GM23338 (cell line): ENCODE measurements around the gene NTRK3. TPM values are rescaled to one million over a fixed set of nuclear protein-coding genes. Genes with fewer than 3 reads are reported as not detected.

Experiments
- ATAC-seq: fragments of 200-7000 bp; cut with Tn5 transposase; 3 replicates; pipeline ENCODE4 v1.9.1; 2020
- DNase-seq: peaks from one replicate; pipeline ENCODE4 v3.0.0-alpha.2; 2015; ENCODE audit warnings: low spot score
- H2AFZ ChIP-seq: fragments of 200-600 bp; sonication (generic); 2 replicates; pipeline ENCODE4 v1.8.0; 2016; ENCODE audit warnings: antibody characterized with exemption, mild to moderate bottlenecking, moderate library complexity
- H3F3A ChIP-seq: fragments of 200-600 bp; sonication (generic); replicated peaks from 2 replicates; pipeline ENCODE4 v1.8.0; 2017; ENCODE audit warnings: antibody characterized with exemption, mixed run types, low read depth
- H3K27ac ChIP-seq: fragments of 200-600 bp; sonication (generic); 2 replicates; pipeline ENCODE4 v1.6.1; 2016; ENCODE audit warnings: low read depth
- H3K27me3 ChIP-seq: fragments of 200-600 bp; sonication (generic); 2 replicates; pipeline ENCODE4 v1.8.0; 2016; ENCODE audit warnings: mild to moderate bottlenecking, mixed run types, moderate library complexity; ENCODE audit not compliant: insufficient read depth
- H3K36me3 ChIP-seq: fragments of 200-600 bp; sonication (generic); 2 replicates; pipeline ENCODE4 v1.8.0; 2016; ENCODE audit warnings: mild to moderate bottlenecking; ENCODE audit not compliant: insufficient read depth
- H3K4me1 ChIP-seq: fragments of 200-600 bp; sonication (generic); 2 replicates; pipeline ENCODE4 v1.8.0; 2016; ENCODE audit warnings: mild to moderate bottlenecking, moderate library complexity; ENCODE audit not compliant: insufficient read depth
- H3K4me2 ChIP-seq: fragments of 200-600 bp; sonication (generic); 2 replicates; pipeline ENCODE4 v1.7.1; 2017; ENCODE audit warnings: mixed run types
- H3K4me3 ChIP-seq: fragments of 200-600 bp; sonication (generic); 2 replicates; pipeline ENCODE4 v1.6.1; 2016; ENCODE audit warnings: mixed run types
- H3K79me2 ChIP-seq: fragments of 200-600 bp; sonication (generic); replicated peaks from 2 replicates; pipeline ENCODE4 v1.8.0; 2017; ENCODE audit warnings: mild to moderate bottlenecking; ENCODE audit not compliant: insufficient read depth
- H3K9me2 ChIP-seq: fragments of 200-600 bp; sonication (generic); 2 replicates; pipeline ENCODE4 v1.8.0; 2017; ENCODE audit not compliant: insufficient read depth
- H4K20me1 ChIP-seq: fragments of 200-600 bp; sonication (generic); replicated peaks from 2 replicates; pipeline ENCODE4 v1.8.0; 2017; ENCODE audit warnings: mild to moderate bottlenecking; ENCODE audit not compliant: insufficient read depth
- H3K27ac Mint-ChIP-seq: 2 replicates; pipeline ENCODE4 v1.8.0; 2020; ENCODE audit warnings: inconsistent platforms, mild to moderate bottlenecking, moderate library complexity, mixed read lengths
- H3K27me3 Mint-ChIP-seq: 3 replicates; pipeline ENCODE4 v1.8.0; 2022; ENCODE audit warnings: low read depth, mild to moderate bottlenecking, moderate library complexity, mixed read lengths, inconsistent platforms; ENCODE audit not compliant: insufficient read depth, poor library complexity
- H3K36me3 Mint-ChIP-seq: 3 replicates; pipeline ENCODE4 v1.8.0; 2021; ENCODE audit warnings: low read depth, mild to moderate bottlenecking, inconsistent platforms, moderate library complexity, mixed read lengths
- H3K4me1 Mint-ChIP-seq: 3 replicates; pipeline ENCODE4 v1.8.0; 2020; ENCODE audit warnings: mild to moderate bottlenecking, inconsistent platforms, mixed read lengths
- H3K4me3 Mint-ChIP-seq: 3 replicates; pipeline ENCODE4 v1.8.0; 2021; ENCODE audit warnings: moderate library complexity, mild to moderate bottlenecking, inconsistent platforms, mixed read lengths
- H3K9me3 Mint-ChIP-seq: 3 replicates; pipeline ENCODE4 v1.8.0; 2020; ENCODE audit warnings: moderate library complexity, mild to moderate bottlenecking, inconsistent platforms, mixed read lengths
- CREB1 ChIP-seq: fragments of 250-450 bp; sonication (Bioruptor Pico); IDR thresholded peaks from 2 replicates; pipeline ENCODE4 v1.5.0; 2020; ENCODE audit warnings: low read depth, mild to moderate bottlenecking, moderate library complexity
- EZH2 ChIP-seq: fragments of 200-600 bp; sonication (generic); IDR thresholded peaks from one replicate; pipeline ENCODE4 v1.8.0; 2017; ENCODE audit warnings: antibody characterized with exemption, mild to moderate bottlenecking, low read depth; ENCODE audit not compliant: unreplicated experiment
- EZH2phosphoT487 ChIP-seq: fragments of 200-600 bp; sonication (generic); IDR thresholded peaks from one replicate; pipeline ENCODE4 v1.8.1; 2018; ENCODE audit warnings: antibody characterized with exemption; ENCODE audit not compliant: unreplicated experiment
- JUNB ChIP-seq: IDR thresholded peaks from one replicate; pipeline ENCODE4 v1.6.1; 2016; ENCODE audit warnings: antibody characterized with exemption; ENCODE audit not compliant: unreplicated experiment
- NANOG ChIP-seq: IDR thresholded peaks from 2 replicates; pipeline ENCODE4 v1.6.1; 2016; ENCODE audit warnings: antibody characterized with exemption, borderline replicate concordance
- POLR2AphosphoS5 ChIP-seq: IDR thresholded peaks from 2 replicates; pipeline ENCODE4 v1.6.1; 2016; ENCODE audit warnings: antibody characterized with exemption, low read depth
- STAT1 ChIP-seq: IDR thresholded peaks from one replicate; pipeline ENCODE4 v1.6.1; 2016; ENCODE audit warnings: antibody characterized with exemption; ENCODE audit not compliant: unreplicated experiment
- ZNF114 ChIP-seq: fragments of 250-450 bp; sonication (Bioruptor Pico); IDR thresholded peaks from 2 replicates; pipeline ENCODE4 v1.5.0; 2020; ENCODE audit warnings: mild to moderate bottlenecking, moderate library complexity
- ZNF331 ChIP-seq: fragments of 250-450 bp; sonication (Bioruptor Pico); IDR thresholded peaks from 2 replicates; pipeline ENCODE4 v1.5.0; 2020; ENCODE audit warnings: low read depth, mild to moderate bottlenecking, moderate library complexity
- polyA plus RNA-seq: library from polyadenylated mRNA; unstranded; fragments of >200 nt; fragmentation: Nextera tagmentation; extraction: Ambion mirVana; gene quantifications from 2 replicates; pipeline ENCODE4 v1.2.1, GENCODE V29; 2016
- total RNA-seq: library from RNA; depleted of rRNA; stranded (reverse); fragments of >200 nt; shearing (Covaris generic); gene quantifications from 2 replicates; pipeline ENCODE4 v1.2.3, GENCODE V29; 2014
- TF ChIP-seq, protein P1 (sequence below): IDR thresholded peaks from one replicate; pipeline ENCODE4 v1.6.1; 2018; ENCODE audit warnings: antibody characterized with exemption; ENCODE audit not compliant: unreplicated experiment
- TF ChIP-seq, protein P2 (sequence below): IDR thresholded peaks from 2 replicates; pipeline ENCODE4 v1.6.1; 2016; ENCODE audit warnings: antibody characterized with exemption
- TF ChIP-seq, protein P3 (sequence below): fragments of 250-450 bp; sonication (Bioruptor Pico); IDR thresholded peaks from 2 replicates; pipeline ENCODE4 v1.5.0; 2020; ENCODE audit warnings: mild to moderate bottlenecking, moderate library complexity
- TF ChIP-seq, protein P4 (sequence below), 2 experiments: fragments of 200-600 bp in 1 of 2; sonication (generic) in 1 of 2; conservative IDR thresholded peaks; 2 replicates each; pipeline versions ENCODE4 v1.5.1 to v1.6.1; 2016 to 2017; ENCODE audit warnings: antibody characterized with exemption in 2 of 2, low read depth in 2 of 2, mild to moderate bottlenecking in 2 of 2, moderate library complexity in 1 of 2

NTRK3 gene
- total and polyA plus RNA-seq, 2 experiments from 2014 or later = 3.1 to 5.3 TPM

DNA sequence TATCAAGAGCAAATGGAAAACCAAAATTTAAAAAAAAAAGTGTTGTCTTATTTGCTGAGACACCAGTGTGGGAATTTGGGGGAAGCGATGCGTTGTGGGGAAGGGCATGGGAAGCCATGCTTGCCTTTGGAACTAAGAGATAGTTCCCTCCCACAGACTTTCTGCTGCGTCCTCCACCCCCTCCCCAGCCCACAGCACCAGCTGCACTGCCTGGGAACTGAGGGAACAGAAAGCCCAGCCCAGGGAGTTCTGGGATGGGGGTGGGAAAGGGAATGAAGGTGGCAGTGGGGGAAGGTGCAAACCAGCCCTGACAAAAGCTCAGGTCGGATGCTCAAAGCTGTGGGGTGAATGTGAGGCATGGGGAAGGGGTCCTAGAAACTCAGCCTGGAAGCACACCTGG, 8.1 kb upstream of the NTRK3 start:
- DNase-seq = no peak
- ATAC-seq = no peak
- Histone ChIP-seq H2AFZ (no peak overlapping the region), H3F3A (no peaks in the 10 kb centered on the region), H3K79me2 (no peaks in the 10 kb centered on the region), H3K9me2 (no peaks in the 10 kb centered on the region), H3K4me1 (no peaks in the 10 kb centered on the region), H4K20me1 (no peaks in the 10 kb centered on the region), H3K27ac (no peak overlapping the region), H3K27me3 (no peaks in the 10 kb centered on the region), H3K36me3 (no peaks in the 10 kb centered on the region), H3K4me3 (no peak overlapping the region), H3K4me2 (no peak overlapping the region)
- Mint-ChIP-seq H3K27me3 (peaks cover 13% of the 10 kb centered on the region), H3K36me3 (no peaks in the 10 kb centered on the region), H3K4me3 (no peak overlapping the region), H3K4me1 (no peaks in the 10 kb centered on the region), H3K9me3 (no peaks in the 10 kb centered on the region; the same call in 2 of the 3 replicates), H3K27ac (no peak overlapping the region)
- TF ChIP-seq, protein P1, sequence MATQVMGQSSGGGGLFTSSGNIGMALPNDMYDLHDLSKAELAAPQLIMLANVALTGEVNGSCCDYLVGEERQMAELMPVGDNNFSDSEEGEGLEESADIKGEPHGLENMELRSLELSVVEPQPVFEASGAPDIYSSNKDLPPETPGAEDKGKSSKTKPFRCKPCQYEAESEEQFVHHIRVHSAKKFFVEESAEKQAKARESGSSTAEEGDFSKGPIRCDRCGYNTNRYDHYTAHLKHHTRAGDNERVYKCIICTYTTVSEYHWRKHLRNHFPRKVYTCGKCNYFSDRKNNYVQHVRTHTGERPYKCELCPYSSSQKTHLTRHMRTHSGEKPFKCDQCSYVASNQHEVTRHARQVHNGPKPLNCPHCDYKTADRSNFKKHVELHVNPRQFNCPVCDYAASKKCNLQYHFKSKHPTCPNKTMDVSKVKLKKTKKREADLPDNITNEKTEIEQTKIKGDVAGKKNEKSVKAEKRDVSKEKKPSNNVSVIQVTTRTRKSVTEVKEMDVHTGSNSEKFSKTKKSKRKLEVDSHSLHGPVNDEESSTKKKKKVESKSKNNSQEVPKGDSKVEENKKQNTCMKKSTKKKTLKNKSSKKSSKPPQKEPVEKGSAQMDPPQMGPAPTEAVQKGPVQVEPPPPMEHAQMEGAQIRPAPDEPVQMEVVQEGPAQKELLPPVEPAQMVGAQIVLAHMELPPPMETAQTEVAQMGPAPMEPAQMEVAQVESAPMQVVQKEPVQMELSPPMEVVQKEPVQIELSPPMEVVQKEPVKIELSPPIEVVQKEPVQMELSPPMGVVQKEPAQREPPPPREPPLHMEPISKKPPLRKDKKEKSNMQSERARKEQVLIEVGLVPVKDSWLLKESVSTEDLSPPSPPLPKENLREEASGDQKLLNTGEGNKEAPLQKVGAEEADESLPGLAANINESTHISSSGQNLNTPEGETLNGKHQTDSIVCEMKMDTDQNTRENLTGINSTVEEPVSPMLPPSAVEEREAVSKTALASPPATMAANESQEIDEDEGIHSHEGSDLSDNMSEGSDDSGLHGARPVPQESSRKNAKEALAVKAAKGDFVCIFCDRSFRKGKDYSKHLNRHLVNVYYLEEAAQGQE = no peak
- TF ChIP-seq ZNF331 (CRISPR knock-in tag) (no peak), ZNF114 (CRISPR knock-in tag) (no peak), EZH2 (no peak), EZH2phosphoT487 (no peak), STAT1 (no peak), JUNB (no peak), NANOG (no peak), POLR2AphosphoS5 (no peak), CREB1 (CRISPR knock-in tag) (no peak)
- TF ChIP-seq, protein P2, sequence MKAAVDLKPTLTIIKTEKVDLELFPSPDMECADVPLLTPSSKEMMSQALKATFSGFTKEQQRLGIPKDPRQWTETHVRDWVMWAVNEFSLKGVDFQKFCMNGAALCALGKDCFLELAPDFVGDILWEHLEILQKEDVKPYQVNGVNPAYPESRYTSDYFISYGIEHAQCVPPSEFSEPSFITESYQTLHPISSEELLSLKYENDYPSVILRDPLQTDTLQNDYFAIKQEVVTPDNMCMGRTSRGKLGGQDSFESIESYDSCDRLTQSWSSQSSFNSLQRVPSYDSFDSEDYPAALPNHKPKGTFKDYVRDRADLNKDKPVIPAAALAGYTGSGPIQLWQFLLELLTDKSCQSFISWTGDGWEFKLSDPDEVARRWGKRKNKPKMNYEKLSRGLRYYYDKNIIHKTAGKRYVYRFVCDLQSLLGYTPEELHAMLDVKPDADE = no peak
- TF ChIP-seq, protein P3, sequence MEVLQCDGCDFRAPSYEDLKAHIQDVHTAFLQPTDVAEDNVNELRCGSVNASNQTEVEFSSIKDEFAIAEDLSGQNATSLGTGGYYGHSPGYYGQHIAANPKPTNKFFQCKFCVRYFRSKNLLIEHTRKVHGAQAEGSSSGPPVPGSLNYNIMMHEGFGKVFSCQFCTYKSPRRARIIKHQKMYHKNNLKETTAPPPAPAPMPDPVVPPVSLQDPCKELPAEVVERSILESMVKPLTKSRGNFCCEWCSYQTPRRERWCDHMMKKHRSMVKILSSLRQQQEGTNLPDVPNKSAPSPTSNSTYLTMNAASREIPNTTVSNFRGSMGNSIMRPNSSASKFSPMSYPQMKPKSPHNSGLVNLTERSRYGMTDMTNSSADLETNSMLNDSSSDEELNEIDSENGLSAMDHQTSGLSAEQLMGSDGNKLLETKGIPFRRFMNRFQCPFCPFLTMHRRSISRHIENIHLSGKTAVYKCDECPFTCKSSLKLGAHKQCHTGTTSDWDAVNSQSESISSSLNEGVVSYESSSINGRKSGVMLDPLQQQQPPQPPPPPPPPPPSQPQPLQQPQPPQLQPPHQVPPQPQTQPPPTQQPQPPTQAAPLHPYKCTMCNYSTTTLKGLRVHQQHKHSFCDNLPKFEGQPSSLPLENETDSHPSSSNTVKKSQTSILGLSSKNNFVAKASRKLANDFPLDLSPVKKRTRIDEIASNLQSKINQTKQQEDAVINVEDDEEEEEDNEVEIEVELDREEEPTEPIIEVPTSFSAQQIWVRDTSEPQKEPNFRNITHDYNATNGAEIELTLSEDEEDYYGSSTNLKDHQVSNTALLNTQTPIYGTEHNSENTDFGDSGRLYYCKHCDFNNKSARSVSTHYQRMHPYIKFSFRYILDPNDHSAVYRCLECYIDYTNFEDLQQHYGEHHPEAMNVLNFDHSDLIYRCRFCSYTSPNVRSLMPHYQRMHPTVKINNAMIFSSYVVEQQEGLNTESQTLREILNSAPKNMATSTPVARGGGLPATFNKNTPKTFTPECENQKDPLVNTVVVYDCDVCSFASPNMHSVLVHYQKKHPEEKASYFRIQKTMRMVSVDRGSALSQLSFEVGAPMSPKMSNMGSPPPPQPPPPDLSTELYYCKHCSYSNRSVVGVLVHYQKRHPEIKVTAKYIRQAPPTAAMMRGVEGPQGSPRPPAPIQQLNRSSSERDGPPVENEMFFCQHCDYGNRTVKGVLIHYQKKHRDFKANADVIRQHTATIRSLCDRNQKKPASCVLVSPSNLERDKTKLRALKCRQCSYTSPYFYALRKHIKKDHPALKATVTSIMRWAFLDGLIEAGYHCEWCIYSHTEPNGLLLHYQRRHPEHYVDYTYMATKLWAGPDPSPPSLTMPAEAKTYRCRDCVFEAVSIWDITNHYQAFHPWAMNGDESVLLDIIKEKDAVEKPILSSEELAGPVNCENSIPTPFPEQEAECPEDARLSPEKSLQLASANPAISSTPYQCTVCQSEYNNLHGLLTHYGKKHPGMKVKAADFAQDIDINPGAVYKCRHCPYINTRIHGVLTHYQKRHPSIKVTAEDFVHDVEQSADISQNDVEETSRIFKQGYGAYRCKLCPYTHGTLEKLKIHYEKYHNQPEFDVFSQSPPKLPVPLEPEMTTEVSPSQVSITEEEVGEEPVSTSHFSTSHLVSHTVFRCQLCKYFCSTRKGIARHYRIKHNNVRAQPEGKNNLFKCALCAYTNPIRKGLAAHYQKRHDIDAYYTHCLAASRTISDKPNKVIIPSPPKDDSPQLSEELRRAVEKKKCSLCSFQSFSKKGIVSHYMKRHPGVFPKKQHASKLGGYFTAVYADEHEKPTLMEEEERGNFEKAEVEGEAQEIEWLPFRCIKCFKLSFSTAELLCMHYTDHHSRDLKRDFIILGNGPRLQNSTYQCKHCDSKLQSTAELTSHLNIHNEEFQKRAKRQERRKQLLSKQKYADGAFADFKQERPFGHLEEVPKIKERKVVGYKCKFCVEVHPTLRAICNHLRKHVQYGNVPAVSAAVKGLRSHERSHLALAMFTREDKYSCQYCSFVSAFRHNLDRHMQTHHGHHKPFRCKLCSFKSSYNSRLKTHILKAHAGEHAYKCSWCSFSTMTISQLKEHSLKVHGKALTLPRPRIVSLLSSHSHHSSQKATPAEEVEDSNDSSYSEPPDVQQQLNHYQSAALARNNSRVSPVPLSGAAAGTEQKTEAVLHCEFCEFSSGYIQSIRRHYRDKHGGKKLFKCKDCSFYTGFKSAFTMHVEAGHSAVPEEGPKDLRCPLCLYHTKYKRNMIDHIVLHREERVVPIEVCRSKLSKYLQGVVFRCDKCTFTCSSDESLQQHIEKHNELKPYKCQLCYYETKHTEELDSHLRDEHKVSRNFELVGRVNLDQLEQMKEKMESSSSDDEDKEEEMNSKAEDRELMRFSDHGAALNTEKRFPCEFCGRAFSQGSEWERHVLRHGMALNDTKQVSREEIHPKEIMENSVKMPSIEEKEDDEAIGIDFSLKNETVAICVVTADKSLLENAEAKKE (CRISPR knock-in tag) = no peak
- TF ChIP-seq, protein P4, sequence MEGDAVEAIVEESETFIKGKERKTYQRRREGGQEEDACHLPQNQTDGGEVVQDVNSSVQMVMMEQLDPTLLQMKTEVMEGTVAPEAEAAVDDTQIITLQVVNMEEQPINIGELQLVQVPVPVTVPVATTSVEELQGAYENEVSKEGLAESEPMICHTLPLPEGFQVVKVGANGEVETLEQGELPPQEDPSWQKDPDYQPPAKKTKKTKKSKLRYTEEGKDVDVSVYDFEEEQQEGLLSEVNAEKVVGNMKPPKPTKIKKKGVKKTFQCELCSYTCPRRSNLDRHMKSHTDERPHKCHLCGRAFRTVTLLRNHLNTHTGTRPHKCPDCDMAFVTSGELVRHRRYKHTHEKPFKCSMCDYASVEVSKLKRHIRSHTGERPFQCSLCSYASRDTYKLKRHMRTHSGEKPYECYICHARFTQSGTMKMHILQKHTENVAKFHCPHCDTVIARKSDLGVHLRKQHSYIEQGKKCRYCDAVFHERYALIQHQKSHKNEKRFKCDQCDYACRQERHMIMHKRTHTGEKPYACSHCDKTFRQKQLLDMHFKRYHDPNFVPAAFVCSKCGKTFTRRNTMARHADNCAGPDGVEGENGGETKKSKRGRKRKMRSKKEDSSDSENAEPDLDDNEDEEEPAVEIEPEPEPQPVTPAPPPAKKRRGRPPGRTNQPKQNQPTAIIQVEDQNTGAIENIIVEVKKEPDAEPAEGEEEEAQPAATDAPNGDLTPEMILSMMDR (conservative IDR thresholded peaks at IDR 0.05; ENCODE audit: low read depth in 2 of 2) = no peak
